NCI-H2029 treated with DMSO at 0.1 percent for 48 hours (cell line): ENCODE results near the gene CPSF7.
"Not testable (repeated sequence)": the region's sequence is repeated elsewhere in the genome, so short reads cannot be mapped to it uniquely, and the experiment has no call there.

ENCODE experiments used
- DNase-seq: peaks from one replicate; lab custom pipeline; 2025; lab: John Stamatoyannopoulos, UW

CPSF7 gene

GRCh38 chr11:61384271-61385242, 45.2 kb downstream of the CPSF7 start:
- no peak for DNase-seq

- not testable (repeated sequence) for DNase-seq
These were observed 45.9 kb downstream of the CPSF7 start for GRCh38 chr11:61383859-61384258.

- DNase-seq = no peak
These were observed 48.9 kb downstream of the CPSF7 start for GRCh38 chr11:61380884-61381283.

- no peak for DNase-seq
These were observed 51.0 kb downstream of the CPSF7 start for GRCh38 chr11:61378713-61379313.

- DNase-seq = no peak
These were observed 52.2 kb downstream of the CPSF7 start for GRCh38 chr11:61377461-61378160.

- DNase-seq = no peak
These were observed 54.0 kb downstream of the CPSF7 start for GRCh38 chr11:61375761-61376108.

- DNase-seq = no peak
These were observed 56.9 kb downstream of the CPSF7 start for GRCh38 chr11:61372659-61373420.

- no peak for DNase-seq
These were observed 59.3 kb downstream of the CPSF7 start for GRCh38 chr11:61370349-61371005.

- no peak for DNase-seq
These were observed 60.1 kb downstream of the CPSF7 start for GRCh38 chr11:61369372-61370348.

GRCh38 chr11:61368646-61369045, 61.1 kb downstream of the CPSF7 start:
- no peak for DNase-seq

- no peak for DNase-seq
These were observed 62.4 kb downstream of the CPSF7 start for GRCh38 chr11:61367406-61367805.

GRCh38 chr11:61364012-61364675, 65.6 kb downstream of the CPSF7 start:
- no peak for DNase-seq

- peak; percentile 45 for DNase-seq
These were observed 67.3 kb downstream of the CPSF7 start for GRCh38 chr11:61362542-61362875.

- peak; percentile 92 for DNase-seq
These were observed 67.8 kb downstream of the CPSF7 start, which contains the start of the genes CYB561A3 and TMEM138 for GRCh38 chr11:61361741-61362541. TSS of gene CYB561A3 (minus strand) at chr11:61361882. CDS start at chr11:61356713, 5,169 bp downstream. TSS of gene TMEM138 (plus strand) at chr11:61362374. CDS start at chr11:61364391, 2,017 bp downstream.

- no peak for DNase-seq
These were observed 68.5 kb downstream of the CPSF7 start for GRCh38 chr11:61361237-61361740.

GRCh38 chr11:61359516-61359915, 70.3 kb downstream of the CPSF7 start:
- no peak for DNase-seq

GRCh38 chr11:61358566-61358965, 71.2 kb downstream of the CPSF7 start:
- DNase-seq = no peak

- DNase-seq = no peak
These were observed 71.9 kb downstream of the CPSF7 start for GRCh38 chr11:61357894-61358239.
